Neural crest cell (in vitro differentiated cells): Measurements from ENCODE around the gene DUSP3. TPM values are rescaled to one million over a fixed set of nuclear protein-coding genes. Genes with fewer than 3 reads are reported as not detected.

Source experiments
- DNase-seq: peaks from one replicate; pipeline ENCODE4 v3.0.0; 2021; ENCODE audit warnings: low read depth, mixed read lengths, low spot score
- H3K27ac Mint-ChIP-seq: one replicate; pipeline ENCODE4 v1.8.0; 2021; ENCODE audit warnings: mild to moderate bottlenecking, mixed read lengths; ENCODE audit not compliant: unreplicated experiment
- H3K27me3 Mint-ChIP-seq: 2 replicates; pipeline ENCODE4 v1.8.0; 2021; ENCODE audit warnings: low read depth, mild to moderate bottlenecking, mixed read lengths
- H3K36me3 Mint-ChIP-seq: 2 replicates; pipeline ENCODE4 v1.8.0; 2021; ENCODE audit warnings: low read depth, mild to moderate bottlenecking, mixed read lengths
- H3K4me1 Mint-ChIP-seq: 2 replicates; pipeline ENCODE4 v1.8.0; 2021; ENCODE audit warnings: mixed read lengths
- H3K4me3 Mint-ChIP-seq: one replicate; pipeline ENCODE4 v1.8.0; 2021; ENCODE audit warnings: mild to moderate bottlenecking, mixed read lengths
- H3K9me3 Mint-ChIP-seq: 2 replicates; pipeline ENCODE4 v1.8.0; 2021; ENCODE audit warnings: mixed read lengths
- total RNA-seq: library from RNA; stranded (reverse); gene quantifications from 2 replicates; pipeline ENCODE4 v1.2.1, GENCODE V29; 2021
- TF ChIP-seq, protein P1 (sequence below): fragments of 200-600 bp; sonication (generic); conservative IDR thresholded peaks from 2 replicates; pipeline ENCODE4 v1.5.0; 2021; ENCODE audit warnings: antibody characterized with exemption, mild to moderate bottlenecking

The DUSP3 gene
- total RNA-seq, 1 donor from 2014 or later = 33.3 TPM

DNA sequence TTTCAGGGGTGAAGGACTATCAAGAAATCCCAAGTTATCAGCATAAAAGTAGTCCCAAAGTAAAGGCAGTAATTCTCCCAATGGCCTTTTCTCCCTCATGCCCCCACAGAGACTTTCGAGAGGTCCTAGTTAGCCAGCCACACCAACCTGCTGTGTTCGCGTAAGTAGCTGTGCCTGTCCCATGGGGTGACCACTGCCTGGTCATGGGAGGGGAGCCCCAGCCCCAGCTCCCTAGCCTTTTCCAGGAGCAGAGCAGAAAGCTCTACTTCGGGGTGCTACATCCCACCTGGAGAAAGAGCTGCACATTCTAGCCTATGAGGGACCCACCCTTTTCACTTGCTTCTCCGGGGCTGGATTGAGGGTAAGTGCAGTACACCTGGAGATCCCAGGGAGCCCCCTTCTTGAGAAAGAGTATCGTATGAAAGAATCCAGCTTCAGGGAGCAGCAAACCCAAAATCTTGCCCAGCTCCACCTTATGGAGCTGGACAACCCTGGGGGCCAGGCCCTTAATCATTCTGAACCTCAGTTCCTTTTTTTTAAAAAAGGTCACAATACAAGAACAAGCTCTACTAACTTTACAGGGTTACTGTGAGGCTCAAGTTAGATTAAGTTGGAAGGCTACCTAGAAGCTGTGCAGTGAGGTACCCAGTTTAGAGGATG is 11.6 kb downstream of the DUSP3 start:
- Mint-ChIP-seq H3K36me3 (peaks cover 9% of the 10 kb centered on the region), H3K4me3 (no peak overlapping the region), H3K27me3 (no peaks in the 10 kb centered on the region), H3K9me3 (no peaks in the 10 kb centered on the region), H3K27ac (no peak overlapping the region), H3K4me1 (peaks cover 6% of the 10 kb centered on the region)
- TF ChIP-seq, protein P1, sequence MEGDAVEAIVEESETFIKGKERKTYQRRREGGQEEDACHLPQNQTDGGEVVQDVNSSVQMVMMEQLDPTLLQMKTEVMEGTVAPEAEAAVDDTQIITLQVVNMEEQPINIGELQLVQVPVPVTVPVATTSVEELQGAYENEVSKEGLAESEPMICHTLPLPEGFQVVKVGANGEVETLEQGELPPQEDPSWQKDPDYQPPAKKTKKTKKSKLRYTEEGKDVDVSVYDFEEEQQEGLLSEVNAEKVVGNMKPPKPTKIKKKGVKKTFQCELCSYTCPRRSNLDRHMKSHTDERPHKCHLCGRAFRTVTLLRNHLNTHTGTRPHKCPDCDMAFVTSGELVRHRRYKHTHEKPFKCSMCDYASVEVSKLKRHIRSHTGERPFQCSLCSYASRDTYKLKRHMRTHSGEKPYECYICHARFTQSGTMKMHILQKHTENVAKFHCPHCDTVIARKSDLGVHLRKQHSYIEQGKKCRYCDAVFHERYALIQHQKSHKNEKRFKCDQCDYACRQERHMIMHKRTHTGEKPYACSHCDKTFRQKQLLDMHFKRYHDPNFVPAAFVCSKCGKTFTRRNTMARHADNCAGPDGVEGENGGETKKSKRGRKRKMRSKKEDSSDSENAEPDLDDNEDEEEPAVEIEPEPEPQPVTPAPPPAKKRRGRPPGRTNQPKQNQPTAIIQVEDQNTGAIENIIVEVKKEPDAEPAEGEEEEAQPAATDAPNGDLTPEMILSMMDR = no peak
- DNase-seq = no peak

DNA sequence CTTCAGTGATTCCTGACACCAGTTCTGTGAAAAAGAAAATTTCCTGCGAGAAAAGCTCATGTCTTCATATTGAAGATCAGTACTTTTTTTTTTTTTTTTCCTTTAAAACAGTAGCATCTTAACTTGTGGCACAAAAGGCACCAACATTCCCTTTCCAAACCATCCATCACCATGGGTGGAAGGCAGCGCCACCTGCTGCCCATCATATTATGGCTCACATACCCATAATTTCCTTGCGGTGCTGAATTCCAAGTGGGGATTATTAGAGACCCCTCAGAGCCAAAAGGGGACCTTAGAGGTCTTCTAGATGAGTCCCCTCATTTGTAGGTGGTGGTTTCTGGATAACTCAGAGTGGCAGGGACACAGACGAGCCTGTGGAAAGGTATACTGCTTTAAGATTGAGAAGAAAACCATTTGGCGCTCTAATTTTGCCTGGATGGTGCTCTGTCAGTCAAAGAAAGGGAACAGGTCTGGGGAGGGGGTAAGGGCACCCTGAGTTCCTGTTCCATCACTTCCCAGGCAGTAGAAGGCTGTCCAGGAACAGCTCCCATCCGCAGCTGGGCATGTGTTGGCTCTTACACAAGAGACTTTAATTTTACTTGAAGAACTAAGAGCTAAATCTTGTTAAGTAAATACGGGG is 12.2 kb downstream of the DUSP3 start:
- Mint-ChIP-seq H3K27ac (no peak overlapping the region), H3K4me1 (peaks cover 6% of the 10 kb centered on the region), H3K36me3 (peaks cover 6% of the 10 kb centered on the region), H3K4me3 (no peak overlapping the region), H3K9me3 (no peaks in the 10 kb centered on the region), H3K27me3 (no peaks in the 10 kb centered on the region)
- TF ChIP-seq, protein P1 = peak; percentile 76
- DNase-seq = peak; percentile 62

DNA sequence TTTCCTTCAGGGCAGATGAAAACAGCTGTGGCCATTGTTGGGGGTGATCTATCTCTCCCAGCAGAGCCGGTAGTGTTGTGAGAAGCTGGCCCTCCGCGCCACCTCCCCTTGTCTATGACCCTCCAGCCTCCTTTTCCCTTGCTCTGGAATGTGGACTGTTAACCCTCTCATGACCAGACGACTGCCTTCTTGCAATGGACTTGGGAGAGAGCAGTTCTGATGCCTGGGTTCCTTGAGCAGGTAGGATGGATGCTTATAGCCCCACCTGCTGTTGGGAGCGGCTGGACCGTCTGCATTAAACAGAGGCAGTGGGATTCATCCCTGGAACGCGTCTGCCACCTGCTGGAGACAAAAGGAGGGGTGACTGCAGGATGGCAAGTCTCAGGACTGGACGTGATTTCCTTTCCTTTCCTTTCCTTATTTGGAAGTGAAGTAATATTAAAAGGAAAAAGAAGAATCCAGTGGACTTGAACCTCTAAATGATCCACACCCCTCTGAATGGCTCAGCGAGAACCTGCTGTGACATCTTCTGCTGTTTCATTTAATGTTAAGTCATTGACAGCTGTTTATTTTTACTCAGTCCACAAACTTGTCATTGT is 18.4 kb downstream of the DUSP3 start:
- H3K27ac Mint-ChIP-seq = peak overlapping the region; percentile 35
- no peaks in the 10 kb centered on the region for H3K36me3 Mint-ChIP-seq
- H3K4me1 Mint-ChIP-seq = peaks cover 37% of the 10 kb centered on the region
- DNase-seq = peak; percentile 99
- H3K9me3 Mint-ChIP-seq = no peaks in the 10 kb centered on the region
- H3K27me3 Mint-ChIP-seq = peaks cover 5% of the 10 kb centered on the region
- peak overlapping the region; percentile 57 for H3K4me3 Mint-ChIP-seq
- TF ChIP-seq, protein P1 = peak; percentile 100

DNA sequence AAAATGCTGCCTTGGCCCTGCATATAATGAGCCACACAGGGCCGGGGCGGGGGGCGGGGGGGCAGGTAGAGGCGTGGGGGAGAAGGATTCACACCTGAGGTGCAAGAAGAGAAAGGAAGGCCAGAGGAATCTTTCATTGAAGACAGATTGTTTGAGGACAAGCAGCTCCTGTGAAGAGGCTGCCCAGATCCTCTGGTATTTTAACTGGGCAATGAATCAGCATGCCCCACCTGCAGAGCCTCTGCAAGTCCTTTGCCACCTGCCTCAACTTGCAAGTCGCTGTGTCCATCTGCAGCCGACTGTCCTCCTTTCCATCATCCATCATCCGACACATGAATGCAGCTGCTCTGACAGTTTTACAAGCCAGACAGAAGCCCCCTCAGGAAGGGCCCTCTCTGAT is 18.9 kb downstream of the DUSP3 start:
- DNase-seq = no peak
- Mint-ChIP-seq H3K27ac (no peak overlapping the region), H3K4me3 (peak overlapping the region; percentile 57), H3K36me3 (no peaks in the 10 kb centered on the region), H3K4me1 (peaks cover 37% of the 10 kb centered on the region), H3K27me3 (peaks cover 5% of the 10 kb centered on the region), H3K9me3 (no peaks in the 10 kb centered on the region)
- TF ChIP-seq, protein P1 = no peak

DNA sequence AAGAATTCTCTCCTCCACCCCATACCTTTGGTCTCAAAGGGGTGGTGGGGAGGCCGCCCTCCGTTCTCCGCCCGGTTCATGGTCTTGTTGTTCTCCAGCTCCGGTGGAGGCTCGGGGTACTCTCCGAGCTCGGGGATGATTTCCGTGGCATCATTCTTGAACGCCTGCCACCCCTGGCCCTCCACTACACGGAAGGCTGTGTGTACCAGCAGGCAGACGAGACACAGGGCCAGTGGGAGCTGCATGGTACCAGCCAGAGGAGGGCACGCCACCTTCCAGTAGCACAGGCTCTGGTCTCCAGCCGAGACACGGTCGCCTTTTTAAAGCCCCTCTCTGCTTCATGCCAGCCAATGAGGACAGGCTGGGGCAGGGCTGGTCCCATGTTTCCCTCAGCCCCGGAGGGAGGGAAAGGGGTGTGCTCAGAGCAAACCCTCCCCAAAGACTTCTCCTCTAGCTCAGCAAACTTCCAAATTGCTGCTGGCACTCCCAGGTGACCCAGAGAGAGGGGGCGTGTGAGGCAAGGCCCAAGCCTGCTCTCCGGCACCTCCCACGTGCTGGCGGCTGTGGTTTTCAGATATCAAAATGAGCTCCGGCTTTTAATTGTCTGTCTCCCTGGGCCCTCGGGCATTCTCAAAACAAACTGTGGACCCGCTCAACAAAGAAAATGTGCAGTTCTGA is 20.1 kb downstream of the DUSP3 start, which contains the start of gene SOST:
Gene SOST, minus strand, starts transcription at position 295 of the 678 bp plus-strand sequence. Its CDS starts 50 bp downstream, at position 245.
- Mint-ChIP-seq H3K9me3 (no peaks in the 10 kb centered on the region), H3K4me1 (peaks cover 37% of the 10 kb centered on the region), H3K36me3 (no peaks in the 10 kb centered on the region), H3K27me3 (peaks cover 5% of the 10 kb centered on the region), H3K4me3 (no peak within 1 kb of the TSS), H3K27ac (peak within 1 kb of the TSS; percentile 6)
- no peak for DNase-seq
- TF ChIP-seq, protein P1 = no peak
